Stimulated activated CD4-positive, alpha-beta T cell treated with anti-CD3 and anti-CD28 coated beads, Interleukin-1b, Interleukin-23, amount 100 ng/mL, for 1 hour (primary cell): ENCODE results near the gene LTB.
"Not testable (repeated sequence)": the region's sequence is repeated elsewhere in the genome, so short reads cannot be mapped to it uniquely, and the experiment has no call there.

Experiments
- DNase-seq, 2 donors: peaks; one replicate each; pipeline ENCODE4 v3.0.0-alpha.2; 2020; ENCODE audit warnings: low read depth in 2 of 2

The LTB gene

DNA sequence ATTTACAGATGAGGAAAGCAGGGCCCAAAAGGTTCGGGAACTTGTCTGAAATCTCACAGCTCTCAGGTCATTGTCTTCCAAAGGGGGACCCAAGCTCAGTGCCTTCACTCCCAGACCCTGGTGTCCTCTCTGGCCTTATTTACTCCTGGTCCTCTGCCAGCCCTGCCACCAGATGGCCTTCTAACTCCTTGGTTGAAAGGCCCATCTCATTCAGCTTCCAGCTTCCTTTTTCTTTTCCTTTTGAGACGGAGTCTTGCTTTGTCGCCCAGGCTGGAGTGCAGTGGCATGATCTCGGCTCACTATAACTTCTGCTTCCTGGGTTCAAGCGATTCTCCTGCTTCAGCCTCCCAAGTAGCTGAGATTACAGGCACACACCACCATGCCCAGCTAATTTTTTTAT lies 30.9 kb downstream of the LTB start:
- not testable (repeated sequence) for DNase-seq

DNA sequence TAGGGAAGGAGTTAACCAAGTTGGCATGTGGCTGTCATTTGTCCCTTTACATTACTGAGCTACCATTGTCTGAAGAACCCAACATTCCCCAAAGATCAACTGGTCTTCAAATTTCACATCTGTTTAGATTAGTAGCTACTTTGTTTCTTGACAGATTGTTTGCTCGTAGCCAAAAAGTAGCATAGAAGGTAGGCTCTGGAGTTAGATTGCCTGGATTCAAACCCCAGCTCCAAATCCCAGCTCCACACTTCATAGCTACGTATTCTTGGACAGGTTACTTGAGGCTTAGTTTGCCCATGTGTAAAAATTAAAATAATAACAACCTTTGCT lies 33.7 kb downstream of the LTB start:
- DNase-seq: no peak

DNA sequence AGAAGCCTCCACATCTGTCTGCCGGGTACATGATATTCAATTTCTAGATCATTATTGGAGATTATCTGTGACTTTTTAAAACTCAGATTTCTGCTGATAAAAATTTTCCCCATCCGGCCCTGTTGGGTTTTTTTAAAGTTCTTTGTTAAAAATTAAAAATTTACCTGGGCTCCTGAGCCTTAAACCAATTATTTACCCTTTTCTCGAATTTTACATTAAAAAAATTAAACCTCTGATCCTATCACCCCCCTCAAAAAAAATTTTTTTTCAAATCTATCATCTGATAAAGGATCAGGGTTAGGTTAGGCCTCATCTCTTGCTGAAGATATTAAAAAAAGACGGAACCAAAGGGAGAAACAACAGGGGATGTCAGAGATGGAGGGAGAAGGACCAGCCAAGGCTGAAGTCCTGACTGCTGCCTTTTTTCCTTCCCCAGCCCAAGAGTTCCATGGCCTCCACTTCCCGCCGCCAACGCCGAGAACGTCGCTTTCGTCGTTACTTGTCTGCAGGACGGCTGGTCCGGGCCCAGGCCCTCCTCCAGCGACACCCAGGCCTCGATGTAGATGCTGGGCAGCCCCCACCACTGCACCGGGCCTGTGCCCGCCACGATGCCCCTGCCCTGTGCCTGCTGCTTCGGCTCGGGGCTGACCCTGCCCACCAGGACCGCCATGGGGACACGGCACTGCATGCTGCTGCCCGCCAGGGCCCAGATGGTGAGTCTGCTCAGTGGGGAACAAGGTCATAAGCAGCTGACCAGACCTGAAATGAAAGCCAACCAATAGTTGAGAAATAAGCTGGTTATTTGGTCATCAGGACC lies 34.3 kb downstream of the LTB start:
- no peak for DNase-seq

DNA sequence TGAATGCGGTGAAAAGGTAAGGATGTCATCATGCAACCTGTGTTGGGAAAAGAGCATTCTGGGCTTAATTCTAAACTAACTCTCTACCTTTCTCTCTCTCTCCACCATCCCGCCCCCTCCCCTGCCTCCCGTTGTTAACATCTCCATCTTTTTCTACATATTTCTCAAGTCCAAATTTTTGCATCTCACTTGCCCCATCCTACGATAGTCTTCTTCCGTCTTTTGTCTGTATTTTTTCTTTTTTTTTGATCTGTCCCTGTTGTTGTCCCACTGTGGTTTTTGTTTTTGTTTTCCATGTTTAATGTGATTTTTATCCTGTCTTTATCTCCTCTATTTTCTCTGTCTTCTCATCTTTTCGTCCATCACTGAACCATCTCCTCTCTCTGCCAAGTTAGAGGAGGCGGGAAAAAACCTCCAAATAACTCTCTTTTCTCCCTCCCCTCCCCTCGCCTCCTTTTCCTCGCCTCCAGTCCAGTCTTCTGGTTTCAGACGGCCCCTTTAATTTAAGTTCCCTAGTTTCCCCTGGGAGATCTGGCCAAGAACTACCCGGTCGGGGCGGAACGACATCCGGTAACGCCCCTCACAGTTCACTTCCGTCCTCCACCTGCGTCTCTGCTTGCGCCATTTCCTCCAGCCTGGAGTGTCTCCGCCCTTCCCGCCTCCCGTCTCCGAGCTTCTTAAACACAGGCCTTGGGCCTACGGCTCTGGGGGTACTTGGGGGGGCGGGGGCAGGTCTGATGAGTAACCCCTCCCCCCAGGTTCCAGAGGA lies 35.1 kb downstream of the LTB start, which contains the start of gene NFKBIL1:
Gene NFKBIL1, plus strand, starts transcription at position 651 of the 769 bp plus-strand sequence. Its CDS starts 87 bp downstream, at position 738.
- peak; percentile 71 to 78 for DNase-seq

DNA sequence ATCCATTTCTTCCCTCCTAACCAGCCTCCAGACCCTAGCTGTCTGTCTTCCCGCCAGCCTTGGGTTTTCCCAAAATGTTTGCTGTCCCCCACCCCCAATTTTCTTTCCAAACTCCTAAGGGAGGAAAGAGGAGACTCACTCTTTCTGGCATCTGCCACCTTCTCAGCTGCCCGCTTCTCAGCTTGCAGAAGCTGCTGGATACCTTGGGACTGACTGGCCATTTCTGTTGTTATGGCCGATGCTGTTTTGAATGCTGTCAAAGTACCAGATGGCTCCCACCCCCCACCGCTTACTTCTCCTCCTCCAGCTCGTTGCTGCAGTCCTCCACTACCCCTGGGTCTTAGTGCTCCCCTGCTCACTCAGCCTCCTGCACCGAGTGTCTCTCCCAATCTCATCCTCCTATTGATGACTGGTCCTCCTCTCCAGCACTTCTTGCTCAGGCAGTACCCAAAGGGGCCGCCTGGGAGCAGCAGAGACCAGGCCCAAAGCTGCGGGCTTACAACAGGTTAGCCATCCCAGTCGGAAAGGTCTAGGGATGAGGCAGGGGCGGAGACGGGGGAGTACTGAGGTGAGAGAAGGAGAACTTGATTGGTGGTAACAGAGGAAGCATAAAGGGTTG lies 35.8 kb downstream of the LTB start, which contains the start of gene ATP6V1G2:
Gene ATP6V1G2, minus strand, starts transcription at position 270 of the 619 bp plus-strand sequence. Its CDS starts 49 bp downstream, at position 221.
- DNase-seq: peak; percentile 55 to 79

DNA sequence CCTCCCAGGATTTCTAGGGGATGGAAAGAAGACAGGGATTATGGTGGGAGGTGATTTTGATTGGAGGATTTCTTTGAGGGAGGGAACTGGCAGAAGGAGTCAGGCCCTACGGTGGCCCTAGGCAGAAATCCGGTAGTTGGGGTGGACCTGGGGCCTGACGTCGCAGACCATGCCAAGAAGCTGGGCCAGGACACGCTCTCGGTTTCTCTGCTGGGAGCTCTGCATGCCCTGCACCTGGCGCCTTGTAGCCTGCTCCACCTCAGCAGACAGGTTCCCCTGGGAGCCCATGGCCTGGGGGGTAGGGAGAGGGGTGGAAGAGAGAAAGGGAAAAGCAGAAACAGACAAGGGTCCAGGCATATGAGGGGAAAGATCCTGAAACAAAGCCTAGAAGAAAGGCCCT lies 36.9 kb downstream of the LTB start:
- no peak for DNase-seq

DNA sequence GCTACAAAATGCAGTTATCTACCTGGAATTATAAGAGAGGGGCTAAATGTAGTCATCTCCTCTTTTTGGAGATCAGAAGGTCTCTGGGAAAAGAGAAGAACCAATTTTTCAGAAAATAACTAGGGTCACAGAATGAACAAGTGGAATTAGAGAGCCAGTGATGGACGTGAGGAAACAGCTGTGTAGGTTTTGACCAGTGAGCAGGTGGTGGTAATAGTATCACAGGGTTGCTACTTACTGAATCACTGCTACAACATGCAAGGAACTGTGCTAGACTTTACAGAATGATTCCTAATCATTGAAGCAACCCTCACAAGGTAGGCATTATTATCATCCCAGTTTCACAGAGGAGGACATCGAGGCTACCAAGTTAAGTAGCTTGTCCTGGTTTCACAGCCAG lies 37.5 kb downstream of the LTB start:
- DNase-seq: no peak

DNA sequence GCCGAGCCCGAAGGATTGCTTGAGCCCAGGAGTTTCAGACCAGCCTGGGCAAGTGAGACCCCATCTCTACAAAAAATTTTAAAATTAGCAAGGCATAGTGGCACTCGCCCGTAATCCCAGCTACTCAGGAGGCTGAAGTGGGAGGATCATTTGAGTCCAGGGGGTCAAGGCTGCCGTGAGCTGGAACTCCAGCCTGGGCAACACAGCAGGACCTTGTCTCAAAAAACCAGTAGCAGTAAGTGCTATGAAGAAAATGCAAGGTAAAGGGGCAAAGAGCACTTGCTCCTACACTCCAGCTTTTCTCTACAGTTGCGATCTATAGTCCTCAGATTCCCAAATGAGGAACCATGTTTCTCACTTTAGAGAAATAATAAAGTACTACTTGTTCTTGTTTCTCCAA lies 38.6 kb downstream of the LTB start:
- no peak for DNase-seq

DNA sequence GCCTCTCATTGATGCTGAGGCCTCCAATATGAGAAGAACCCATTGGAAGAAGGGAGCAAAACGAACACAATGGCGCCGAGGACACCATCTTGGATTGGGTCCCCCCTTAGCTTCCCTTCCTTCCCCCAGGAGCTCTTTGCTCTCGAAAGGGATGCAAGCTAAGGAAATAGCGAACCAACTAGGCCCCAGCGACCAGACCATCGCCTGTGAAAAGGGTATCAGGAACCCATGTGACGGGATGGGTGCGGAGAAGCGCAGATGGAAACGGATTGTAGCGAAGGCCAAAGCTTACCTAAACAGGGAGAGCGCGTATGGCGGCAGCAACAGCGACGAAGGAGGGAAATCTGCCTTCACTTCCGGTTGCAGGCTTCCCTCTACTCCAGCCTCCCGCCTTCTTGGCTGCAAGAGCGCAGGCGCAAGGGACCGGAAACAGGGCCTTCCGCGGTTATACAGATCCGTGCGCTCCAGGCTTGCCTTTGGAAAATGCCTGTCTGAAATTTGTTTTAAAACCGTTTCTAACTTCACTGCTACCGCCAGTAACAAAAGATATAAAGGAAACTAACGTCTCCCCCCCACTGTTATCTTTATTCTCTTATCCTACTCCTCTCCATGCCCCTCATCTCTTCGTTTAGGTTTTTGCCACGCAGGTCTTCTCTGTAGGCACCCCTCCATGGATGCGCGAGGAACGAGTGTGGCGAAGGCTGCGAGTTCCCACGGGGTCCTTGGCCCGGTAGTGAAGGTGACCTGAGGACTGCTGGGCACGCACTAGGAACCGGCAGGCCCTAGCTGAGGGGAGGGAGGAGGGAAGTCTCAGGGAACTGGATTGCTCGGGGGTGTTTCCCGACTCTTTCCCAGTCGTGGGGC lies 40.3 kb downstream of the LTB start, which contains the start of gene DDX39B:
Gene DDX39B, minus strand, starts transcription at position 346 of the 864 bp plus-strand sequence. CDS start 1,471 bp downstream, outside the sequence.
- peak; percentile 66 to 88 for DNase-seq

DNA sequence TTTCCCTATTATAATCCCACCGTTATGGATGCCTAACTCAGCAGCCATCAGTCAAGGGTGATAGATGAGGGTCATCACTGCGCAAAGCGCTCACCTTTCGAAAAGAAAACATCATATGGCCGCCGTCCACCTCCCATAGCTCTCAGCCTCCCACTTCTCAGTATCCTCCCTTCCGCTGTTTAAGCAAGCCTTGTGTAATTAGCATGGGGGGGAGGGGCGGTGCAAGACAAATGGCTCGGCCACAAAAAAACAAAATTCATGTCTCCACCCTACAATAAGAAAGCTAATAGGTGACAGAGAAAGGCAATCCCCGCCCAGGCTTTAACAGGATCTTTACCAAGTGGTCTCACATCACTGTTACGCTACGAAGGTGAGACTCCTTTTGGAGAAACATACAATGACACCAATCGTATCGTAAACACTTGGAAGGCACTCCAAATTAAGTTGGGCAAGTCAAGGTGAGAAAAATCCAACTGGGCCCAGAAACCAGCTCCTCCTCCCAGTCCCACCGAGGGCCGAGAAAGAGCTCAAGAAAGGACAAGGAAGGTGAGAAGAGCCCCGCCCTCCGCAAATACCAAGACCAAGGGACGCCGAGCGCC lies 41.1 kb downstream of the LTB start:
- peak in 1 of 2 donors; percentile 29 for DNase-seq

DNA sequence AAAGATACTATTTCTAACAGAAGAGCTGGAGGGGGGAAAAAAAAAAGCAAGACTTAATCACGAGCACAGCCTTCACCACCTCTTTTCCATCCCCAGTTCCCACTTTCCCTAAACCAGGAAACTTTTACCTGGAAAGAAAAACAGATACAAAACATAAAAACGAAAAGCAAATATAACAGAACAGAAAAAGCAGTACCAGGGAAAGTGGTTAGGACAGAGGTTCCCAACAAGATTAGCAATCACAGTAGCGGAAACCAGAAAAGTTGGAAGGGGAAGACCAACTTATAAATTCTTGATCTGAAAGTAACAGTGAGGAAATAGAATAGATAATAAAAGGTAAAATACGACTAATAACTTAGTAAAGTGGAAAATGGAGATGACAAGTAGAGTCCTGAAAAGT lies 41.6 kb downstream of the LTB start:
- DNase-seq: no peak

DNA sequence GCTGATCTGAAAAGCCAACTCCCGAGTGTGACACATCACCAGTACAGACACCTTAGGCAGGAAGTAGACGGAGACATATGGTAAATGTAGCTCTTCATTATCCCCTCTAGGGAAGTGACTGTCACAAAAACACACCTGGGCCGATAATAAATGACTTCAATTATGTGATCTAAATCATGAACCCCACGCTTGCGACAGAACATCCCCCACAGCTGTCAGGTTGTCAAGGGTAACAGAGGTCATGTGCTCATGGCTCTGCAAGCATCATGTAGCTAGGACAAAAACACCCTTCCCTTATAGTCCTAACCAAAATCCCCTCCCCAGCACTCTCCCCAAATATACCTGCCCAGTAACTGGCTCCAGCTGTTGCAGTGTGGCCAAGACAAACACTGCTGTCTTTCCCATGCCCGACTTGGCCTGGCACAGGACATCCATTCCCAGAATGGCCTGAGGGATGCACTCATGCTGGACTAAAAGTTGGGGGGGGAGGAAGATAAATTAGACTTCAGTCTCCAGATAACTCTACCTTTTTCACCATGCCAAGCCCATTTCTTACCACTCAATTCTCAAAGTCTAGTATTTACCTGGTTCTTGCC lies 43.3 kb downstream of the LTB start:
- no peak for DNase-seq

DNA sequence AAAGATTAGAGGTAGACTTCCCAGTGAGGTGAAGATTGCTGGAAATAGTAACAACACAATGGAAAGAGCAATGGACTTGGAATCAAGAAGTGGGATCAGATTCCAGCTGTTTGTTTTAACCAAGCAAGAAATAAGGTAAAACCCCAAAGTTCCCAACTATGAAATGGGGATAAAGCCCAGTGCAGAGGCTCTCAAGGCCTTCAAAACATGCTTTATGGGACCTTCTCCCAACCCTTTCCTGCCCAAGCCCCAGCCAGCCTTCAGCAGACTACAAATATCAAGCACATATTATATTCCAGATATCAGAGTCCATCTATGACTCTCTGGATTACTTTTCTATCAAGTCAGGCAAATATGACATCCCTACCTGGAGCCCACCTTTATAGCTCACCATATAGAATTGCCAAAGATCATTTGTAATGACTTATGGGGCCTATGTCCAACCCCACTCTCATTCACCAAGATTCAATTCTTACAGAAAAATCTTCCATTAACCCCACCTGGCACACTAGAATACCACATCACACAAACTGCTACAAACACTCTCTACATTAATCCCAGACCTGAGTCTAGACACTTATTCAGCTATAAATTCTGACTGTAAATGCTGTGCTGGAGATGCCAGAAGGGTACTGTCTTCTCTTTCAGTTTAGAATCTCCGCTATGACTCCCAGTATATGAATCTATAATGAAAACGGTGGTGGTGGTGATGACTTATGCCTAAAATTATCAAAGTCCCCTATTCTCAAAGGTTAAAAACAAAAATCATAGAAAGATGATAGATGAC lies 46.5 kb downstream of the LTB start:
- no peak for DNase-seq

DNA sequence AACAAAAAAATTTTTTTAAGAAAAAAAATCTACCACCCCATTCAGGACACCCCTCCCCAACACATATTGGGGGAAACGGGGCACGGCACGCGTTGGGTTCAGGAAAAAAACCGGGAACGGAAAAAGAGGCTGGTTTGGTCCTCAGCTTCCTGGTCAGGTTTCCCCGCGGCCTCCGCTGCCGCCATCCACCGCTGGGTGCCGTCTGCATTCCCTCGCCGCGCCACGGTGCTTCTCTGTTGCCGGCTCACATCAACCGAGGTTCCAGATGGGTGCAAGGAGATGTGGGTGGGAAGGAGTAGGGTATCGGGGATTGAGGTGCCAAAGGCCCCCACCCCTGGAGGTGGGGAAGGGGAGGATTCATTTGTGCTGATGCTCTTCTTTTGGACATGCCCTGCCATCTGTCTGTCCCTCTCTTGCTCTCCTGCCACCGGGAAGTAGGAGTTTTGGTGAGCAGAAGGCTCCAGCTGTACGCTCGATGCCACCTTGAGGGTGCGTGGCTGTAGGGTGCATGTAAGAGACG lies 47.6 kb downstream of the LTB start:
- DNase-seq: no peak

DNA sequence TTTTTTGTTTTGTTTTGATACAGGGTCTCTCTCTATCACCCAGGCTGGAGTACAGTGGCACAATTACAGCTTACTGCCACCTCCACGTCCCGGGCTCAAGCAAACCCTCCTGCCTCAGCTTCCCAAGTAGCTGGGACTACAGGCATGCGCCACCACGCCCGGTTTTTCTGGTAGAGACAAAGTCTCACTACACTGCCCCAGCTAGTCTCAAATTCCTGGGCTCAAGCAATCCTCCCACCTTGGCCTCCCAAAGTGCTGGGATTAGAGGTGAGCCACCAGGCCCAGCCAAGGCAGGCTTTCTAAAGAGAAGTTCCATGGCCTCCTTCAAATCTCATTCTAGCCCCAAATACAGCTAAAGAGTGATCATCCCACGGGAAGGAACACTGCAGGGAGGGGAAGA lies 48.2 kb downstream of the LTB start:
- DNase-seq: no peak

DNA sequence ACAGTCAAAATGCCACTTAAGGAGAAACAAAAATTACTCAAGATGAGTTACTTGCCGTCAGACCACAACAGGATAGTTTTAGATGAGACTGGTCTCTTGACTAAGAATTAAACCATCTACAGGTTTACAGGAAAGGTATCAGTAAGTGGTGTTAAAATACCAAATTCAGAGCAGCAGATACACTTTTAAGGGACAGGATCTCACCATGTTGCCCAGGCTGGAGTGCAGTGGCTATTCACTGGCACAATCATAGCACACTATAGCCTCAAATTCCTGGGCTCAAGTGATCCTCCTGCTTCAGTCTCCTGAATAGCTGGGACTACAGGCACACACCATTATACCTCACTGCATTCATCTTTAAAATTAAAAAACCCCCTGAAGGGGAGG lies 48.8 kb downstream of the LTB start:
- no peak for DNase-seq

DNA sequence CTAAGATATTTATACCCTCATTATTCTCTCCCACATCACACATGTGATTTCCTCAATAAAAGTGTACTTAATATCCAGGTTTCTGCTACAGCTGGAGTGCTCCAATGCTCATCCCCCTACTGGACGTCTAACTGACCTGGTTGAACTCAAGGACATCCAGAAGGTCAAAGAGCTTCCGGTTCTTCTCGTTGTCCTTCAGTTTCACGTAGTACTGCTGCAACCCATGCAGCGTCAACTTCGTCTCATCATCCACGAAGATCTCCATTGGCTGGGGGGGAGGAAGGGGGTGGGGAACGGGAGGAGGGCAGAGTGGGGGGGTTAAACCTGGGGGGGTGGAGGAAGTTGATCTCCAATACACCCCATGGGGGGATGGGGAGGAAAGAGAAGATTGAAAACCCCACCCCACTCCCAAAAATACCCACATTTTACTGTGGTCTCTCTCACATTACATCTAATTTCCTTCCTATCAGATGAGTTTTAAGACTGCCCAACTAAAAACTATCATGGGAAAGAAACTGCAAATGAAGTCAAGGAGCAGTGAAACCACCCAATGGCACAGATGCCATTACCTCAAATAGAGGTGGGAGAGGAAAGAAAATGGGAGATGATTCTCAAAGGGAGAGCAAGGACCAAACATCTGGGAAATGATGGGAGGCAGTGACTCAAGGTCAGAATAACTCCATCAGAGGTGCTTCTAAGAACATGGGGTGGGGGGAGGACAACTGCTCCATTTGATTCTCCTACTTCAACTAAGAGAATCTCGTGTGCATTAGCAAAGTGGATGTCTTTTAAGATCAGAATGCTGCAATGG lies 49.4 kb downstream of the LTB start:
- DNase-seq: no peak

DNA sequence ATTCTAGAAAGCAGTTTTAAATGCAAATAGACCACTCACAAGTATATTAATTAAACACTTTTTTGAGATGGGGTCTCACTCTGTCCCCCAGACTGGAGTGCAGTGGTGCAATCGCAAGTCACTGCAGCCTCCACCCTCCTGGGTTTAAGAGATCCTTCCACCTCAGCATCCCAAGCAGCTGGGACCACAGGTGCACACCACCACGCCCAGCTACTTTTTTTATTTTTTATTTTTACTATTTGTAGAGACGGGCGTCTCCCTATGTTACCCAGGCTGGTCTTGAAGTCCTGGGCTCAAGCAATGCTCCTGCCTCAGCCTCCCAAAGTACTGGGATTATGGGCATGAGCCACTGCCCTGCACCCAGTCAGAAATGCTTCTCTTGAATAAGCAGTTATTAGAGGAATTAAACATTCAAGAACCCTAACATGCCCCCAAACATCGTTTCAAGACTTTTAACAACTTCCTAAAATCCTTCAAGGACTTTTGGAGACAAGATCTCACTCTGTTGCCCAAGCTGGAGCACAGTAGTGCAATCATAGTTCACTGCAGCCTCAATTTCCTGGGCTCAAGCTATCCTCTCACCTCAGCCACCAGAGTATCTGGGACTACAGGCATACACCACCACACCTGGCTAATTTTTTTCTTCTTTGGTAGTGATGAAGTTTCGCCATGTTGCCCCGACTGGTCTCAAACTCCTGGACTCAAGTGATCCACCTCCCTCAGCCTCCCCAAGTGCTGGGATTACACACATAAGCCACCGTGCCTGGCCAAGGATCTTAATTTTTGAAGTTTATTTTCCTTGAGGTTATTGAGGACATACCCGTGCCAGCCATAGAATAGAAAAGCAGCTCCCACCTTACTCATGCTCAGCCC lies 50.2 kb downstream of the LTB start:
- no peak for DNase-seq
